HUDEP-2 (cell line): ENCODE measurements around the gene CCDC186.
A peak's percentile ranks its signal among the peaks of the same experiment; 100 is the strongest.

Experiments used
- DNase-seq, 76 experiments: peaks; one replicate each; lab custom pipeline; 2025; ENCODE audit not compliant: unreplicated experiment in 76 of 76; lab: John Stamatoyannopoulos, UW

The CCDC186 gene

GRCh38 chr10:114117728-114118127, 56.3 kb downstream of the CCDC186 start:
- no peak for DNase-seq

GRCh38 chr10:114115661-114116445, 58.1 kb downstream of the CCDC186 start:
- DNase-seq = no peak

- no peak for DNase-seq
Observed at GRCh38 chr10:114110174-114110972, 63.6 kb downstream of the CCDC186 start.

GRCh38 chr10:114103284-114103683, 70.7 kb downstream of the CCDC186 start:
- peak in 5 of 76 experiments; percentile 2 to 24 (median 7) for DNase-seq

- DNase-seq = no peak
Observed at GRCh38 chr10:114102256-114102655, 71.7 kb downstream of the CCDC186 start.

- no peak for DNase-seq
Observed at GRCh38 chr10:114100848-114101741, 72.9 kb downstream of the CCDC186 start.

- no peak for DNase-seq
Observed at GRCh38 chr10:114096864-114097263, 77.1 kb downstream of the CCDC186 start.

- DNase-seq = no peak
Observed at GRCh38 chr10:114095559-114096337, 78.3 kb downstream of the CCDC186 start.

- DNase-seq = no peak
Observed at GRCh38 chr10:114094795-114095194, 79.2 kb downstream of the CCDC186 start.

GRCh38 chr10:114087655-114088054, 86.3 kb downstream of the CCDC186 start:
- DNase-seq = no peak

- no peak for DNase-seq
Observed at GRCh38 chr10:114087255-114087654, 86.7 kb downstream of the CCDC186 start.

GRCh38 chr10:114084215-114084614, 89.8 kb downstream of the CCDC186 start:
- DNase-seq = peak in 1 of 76 experiments; percentile 6

- DNase-seq = no peak
Observed at GRCh38 chr10:114083040-114083439, 91.0 kb downstream of the CCDC186 start.

- DNase-seq = no peak
Observed at GRCh38 chr10:114081911-114082583, 92.0 kb downstream of the CCDC186 start.

GRCh38 chr10:114079421-114079820, 94.6 kb downstream of the CCDC186 start:
- no peak for DNase-seq

- no peak for DNase-seq
Observed at GRCh38 chr10:114078346-114078745, 95.7 kb downstream of the CCDC186 start.

- DNase-seq = no peak
Observed at GRCh38 chr10:114077815-114078219, 96.2 kb downstream of the CCDC186 start.

GRCh38 chr10:114077347-114077746, 96.7 kb downstream of the CCDC186 start:
- no peak for DNase-seq

GRCh38 chr10:114075093-114075492, 98.9 kb downstream of the CCDC186 start:
- DNase-seq = no peak
